ENCODE results near the gene TBC1D22A. TPM values are rescaled to one million over a fixed set of nuclear protein-coding genes. Genes with fewer than 3 reads are reported as not detected.
A peak's percentile ranks its signal among the peaks of the same experiment; 100 is the strongest.

Gene TBC1D22A
- total RNA-seq, 2 donors from 2014 or later: 21.5 to 23.1 TPM

DNA sequence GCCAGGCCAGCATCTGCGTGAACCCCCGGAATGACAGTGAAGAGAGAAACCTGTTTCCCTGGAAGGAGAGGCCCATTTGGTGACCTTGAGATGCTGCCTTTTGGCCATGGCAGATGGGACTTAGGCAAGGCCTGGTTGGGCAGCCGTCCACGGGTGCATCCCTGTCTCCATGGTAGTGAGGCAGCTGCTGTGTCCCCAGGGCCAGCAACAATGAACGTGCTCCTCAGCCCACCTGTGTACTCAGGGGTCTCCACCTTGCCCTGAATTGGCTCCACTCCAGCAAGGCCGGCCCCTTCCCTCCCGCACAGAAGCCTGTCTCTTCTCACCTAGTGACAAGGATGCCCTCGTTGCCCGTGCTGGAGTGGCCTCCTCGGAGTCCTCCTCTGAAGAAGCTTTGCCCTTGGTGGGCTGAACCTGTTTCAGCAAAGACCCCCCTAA is 441.1 kb downstream of the TBC1D22A start:
- Histone ChIP-seq H3K27ac (no peak overlapping the region), H3K4me1 (peaks cover 28% of the 10 kb centered on the region), H3K27me3 (no peaks in the 10 kb centered on the region), H3K36me3 (replicated peaks in 1 of 2; ENCODE audit: insufficient read depth in 1 of 2, low read depth in 2 of 2) (no peaks in the 10 kb centered on the region), H3K9me3 (no peaks in the 10 kb centered on the region), H3K4me3 (no peak overlapping the region)
- TF ChIP-seq CTCF (IDR thresholded peaks at IDR 0.05) (no peak), POLR2A (IDR thresholded peaks at IDR 0.05) (no peak)
- WGBS, 2 donors: 85 to 98% methylated on average over 5 to 10 of the region's 10 CpGs
- DNase-seq (peak in 2 of 4 donors; percentile 12 to 16), ATAC-seq (no peak)
- intact Hi-C loops (cut with DNase I): no loop called here

- WGBS, 2 donors: 82 to 84% methylated on average over 28 of the region's 28 CpGs
- DNase-seq (peak in 2 of 4 donors; percentile 3 to 7), ATAC-seq (no peak)
- Histone ChIP-seq H3K27ac (no peak overlapping the region), H3K36me3 (replicated peaks in 1 of 2; ENCODE audit: insufficient read depth in 1 of 2, low read depth in 2 of 2) (no peaks in the 10 kb centered on the region), H3K9me3 (no peaks in the 10 kb centered on the region), H3K27me3 (no peaks in the 10 kb centered on the region), H3K4me3 (no peak overlapping the region), H3K4me1 (peaks cover 28% of the 10 kb centered on the region)
- TF ChIP-seq CTCF (IDR thresholded peaks at IDR 0.05): no peak
- TF ChIP-seq POLR2A (IDR thresholded peaks at IDR 0.05): no peak
- intact Hi-C loops (cut with DNase I): no loop called here
Observed at GRCh38 chr22:47204002-47204979, 441.8 kb downstream of the TBC1D22A start.

DNA sequence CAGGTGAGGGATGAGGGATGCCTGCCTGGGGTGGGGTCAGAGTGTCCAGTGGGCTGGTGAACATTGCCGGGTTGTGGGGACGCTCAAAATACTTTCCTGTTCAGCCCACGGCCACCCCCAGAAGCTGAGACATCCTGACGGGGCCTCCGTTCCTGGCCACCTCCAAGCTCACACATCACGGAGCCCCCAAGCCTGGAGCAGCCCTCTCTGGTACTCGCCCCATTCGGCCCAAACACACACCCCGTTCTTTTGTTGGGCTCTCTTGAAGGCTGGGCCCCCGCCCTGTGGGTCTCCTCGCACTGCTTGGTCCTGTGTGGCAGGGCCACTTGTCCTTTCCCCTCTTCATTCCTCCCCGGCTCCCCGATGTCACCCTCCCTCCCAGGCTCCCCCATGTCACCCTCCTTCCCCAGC is 442.6 kb downstream of the TBC1D22A start:
- Histone ChIP-seq H3K9me3 (no peaks in the 10 kb centered on the region), H3K27me3 (no peaks in the 10 kb centered on the region), H3K36me3 (replicated peaks in 1 of 2; ENCODE audit: insufficient read depth in 1 of 2, low read depth in 2 of 2) (no peaks in the 10 kb centered on the region), H3K4me1 (peaks cover 23% of the 10 kb centered on the region), H3K4me3 (no peak overlapping the region), H3K27ac (no peak overlapping the region)
- 89 to 93% methylated on average over 13 of the region's 13 CpGs for WGBS, 2 donors
- ATAC-seq: no peak
- intact Hi-C loops (cut with DNase I): no loop called here
- peak in 1 of 4 donors; percentile 6 for DNase-seq
- TF ChIP-seq CTCF (IDR thresholded peaks at IDR 0.05): no peak
- no peak for TF ChIP-seq POLR2A (IDR thresholded peaks at IDR 0.05)

DNA sequence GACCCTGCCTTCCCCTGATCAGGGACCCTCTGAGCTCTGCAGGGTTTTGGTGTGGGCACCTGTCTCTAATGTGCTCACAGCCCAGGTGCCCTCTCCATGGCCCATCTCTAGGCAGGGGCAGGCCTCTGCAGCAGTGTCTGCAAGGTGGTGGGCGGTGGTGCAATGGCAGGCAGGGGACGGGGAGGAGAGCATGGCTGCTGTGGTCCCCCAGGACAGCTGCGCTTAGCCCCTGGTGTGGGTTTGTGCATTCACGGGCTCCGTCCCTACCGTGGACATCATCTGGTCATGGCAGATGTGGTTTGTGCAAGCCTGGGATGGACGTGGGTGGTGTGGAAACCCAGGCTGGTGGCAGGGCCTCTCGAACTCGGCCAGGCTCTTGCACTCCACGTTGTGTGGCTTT is 443.1 kb downstream of the TBC1D22A start:
- Histone ChIP-seq H3K4me1 (peaks cover 18% of the 10 kb centered on the region), H3K36me3 (replicated peaks in 1 of 2; ENCODE audit: insufficient read depth in 1 of 2, low read depth in 2 of 2) (no peaks in the 10 kb centered on the region), H3K9me3 (no peaks in the 10 kb centered on the region), H3K27ac (no peak overlapping the region), H3K27me3 (no peaks in the 10 kb centered on the region), H3K4me3 (no peak overlapping the region)
- ATAC-seq: no peak
- intact Hi-C loops (cut with DNase I): no loop called here
- peak in 1 of 4 donors; percentile 7 for DNase-seq
- WGBS, 2 donors: 79 to 92% methylated on average over 5 to 10 of the region's 10 CpGs
- TF ChIP-seq POLR2A (IDR thresholded peaks at IDR 0.05) (no peak), CTCF (IDR thresholded peaks at IDR 0.05) (no peak)
